ENCODE measurements around the gene AAK1. TPM values are rescaled to one million over a fixed set of nuclear protein-coding genes. Genes with fewer than 3 reads are reported as not detected.

Gene AAK1
- total and polyA plus RNA-seq, 10 of the 15 experiments (the other 5 are each of a cell fraction or from before 2014, with no cell fraction given) = 2.9 to 41.4 (median 17.5) TPM

DNA sequence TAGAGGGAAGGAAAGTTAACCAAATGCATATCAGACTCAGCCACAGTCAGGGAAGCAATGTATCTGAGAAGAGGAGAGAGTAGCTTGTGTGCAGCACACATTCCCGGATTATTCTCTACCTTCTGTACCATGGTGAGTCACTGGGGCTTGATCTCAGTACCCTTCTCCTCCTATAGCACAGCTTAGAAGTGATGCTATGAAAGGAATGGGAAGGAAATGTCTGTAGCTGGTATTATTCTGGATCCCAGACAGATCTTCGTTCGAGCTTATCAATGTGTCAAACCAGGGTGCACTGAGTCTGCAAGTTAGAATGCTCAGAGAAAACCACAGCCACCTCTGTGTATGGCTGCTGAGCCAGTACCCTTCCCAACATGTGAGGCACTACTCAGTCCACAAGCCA lies 118.3 kb downstream of the AAK1 start:
- Histone ChIP-seq H3K36me3 (ENCODE audit: control insufficient read depth in 2 of 2, insufficient read depth in 2 of 2, low read length in 1 of 2) (peaks cover 3 to 12% of the 10 kb centered on the region in 2 experiments; a peak in 3 of 4 replicates), H3K79me2 (ENCODE audit: control insufficient read depth, insufficient read depth, low read length) (no peaks in the 10 kb centered on the region), H2AFZ (ENCODE audit: control insufficient read depth, low read depth, low read length) (no peak overlapping the region), H3K4me2 (ENCODE audit: control insufficient read depth, insufficient read depth) (no peak overlapping the region), H4K20me1 (ENCODE audit: control insufficient read depth, insufficient read depth) (no peaks in the 10 kb centered on the region), H3K9me3 (replicated peaks; ENCODE audit: control insufficient read depth, insufficient read depth, low read length) (no peaks in the 10 kb centered on the region), H3K27me3 (replicated peaks in 1 of 2; ENCODE audit: control insufficient read depth in 2 of 2, insufficient read depth in 2 of 2, low read length in 1 of 2) (no peaks in the 10 kb centered on the region), H3K4me1 (ENCODE audit: control insufficient read depth, insufficient read depth, low read length) (no peaks in the 10 kb centered on the region), H3K27ac (ENCODE audit: control insufficient read depth, insufficient read depth) (no peak overlapping the region), H3K9ac (ENCODE audit: control insufficient read depth, insufficient read depth, low read length) (no peak overlapping the region), H3K4me3 (no peak overlapping the region)
- CTCF ChIA-PET = interaction anchor here (0.7 to 3.0 kb wide), 5 partner anchors 24 to 200 kb away, joined by 3 to 15 read pairs (median 3); partner anchors contain the start of gene NFU1
- FAIRE-seq (no peak), DNase-seq (ENCODE audit: low read depth, low spot score) (no peak), ATAC-seq (no peak)
- SMC1A ChIA-PET (ENCODE audit: uncharacterized antibody, unreplicated experiment) = interaction anchor here (0.7 to 1.2 kb wide), 2 partner anchors 9 to 39 kb away, joined by 3 to 4 read pairs; no protein-coding TSS in a partner anchor
- intact Hi-C loops (cut with micrococcal nuclease; ENCODE audit: unreplicated experiment) (no loop called here), in situ Hi-C loops (cut with MboI) (no loop called here)
- 61% methylated on average over 3 of the region's 3 CpGs for WGBS (ENCODE audit: insufficient coverage, insufficient replicate concordance, low lambda C conversion rate, missing lambda C conversion rate)
- TF ChIP-seq SMAD1 (IDR thresholded peaks at IDR 0.05; ENCODE audit: low read depth, partially characterized antibody) (no peak), HDAC2 (IDR thresholded peaks at IDR 0.05) (no peak), NFYA (IDR thresholded peaks at IDR 0.05; ENCODE audit: borderline replicate concordance, low read depth, low read length) (no peak), BACH1 (IDR thresholded peaks at IDR 0.05; ENCODE audit: borderline replicate concordance) (no peak), BMI1 (IDR thresholded peaks at IDR 0.05; ENCODE audit: borderline replicate concordance) (no peak), KLF5 (IDR thresholded peaks at IDR 0.05; ENCODE audit: partially characterized antibody) (no peak), POLR2A (IDR thresholded peaks at IDR 0.05; ENCODE audit: low read depth, low read length) (no peak), MTA3 (IDR thresholded peaks at IDR 0.05; ENCODE audit: borderline replicate concordance, low read length) (no peak), ZNF622 (IDR thresholded peaks at IDR 0.05) (no peak), NBN (IDR thresholded peaks at IDR 0.05) (no peak), TBL1XR1 (IDR thresholded peaks at IDR 0.05; ENCODE audit: low read depth, low read length) (no peak), YY1 (IDR thresholded peaks at IDR 0.05; ENCODE audit: low read depth, low read length) (no peak)
- TF ChIP-seq, protein P1, sequence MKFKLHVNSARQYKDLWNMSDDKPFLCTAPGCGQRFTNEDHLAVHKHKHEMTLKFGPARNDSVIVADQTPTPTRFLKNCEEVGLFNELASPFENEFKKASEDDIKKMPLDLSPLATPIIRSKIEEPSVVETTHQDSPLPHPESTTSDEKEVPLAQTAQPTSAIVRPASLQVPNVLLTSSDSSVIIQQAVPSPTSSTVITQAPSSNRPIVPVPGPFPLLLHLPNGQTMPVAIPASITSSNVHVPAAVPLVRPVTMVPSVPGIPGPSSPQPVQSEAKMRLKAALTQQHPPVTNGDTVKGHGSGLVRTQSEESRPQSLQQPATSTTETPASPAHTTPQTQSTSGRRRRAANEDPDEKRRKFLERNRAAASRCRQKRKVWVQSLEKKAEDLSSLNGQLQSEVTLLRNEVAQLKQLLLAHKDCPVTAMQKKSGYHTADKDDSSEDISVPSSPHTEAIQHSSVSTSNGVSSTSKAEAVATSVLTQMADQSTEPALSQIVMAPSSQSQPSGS (IDR thresholded peaks at IDR 0.05; ENCODE audit: low read length) = no peak
- RAD21 ChIA-PET (ENCODE audit: unreplicated experiment) = no interaction called here
- no TSS peak for BruUV-seq (replicated peaks)
- POLR2A ChIA-PET = no interaction called here

All from GM12878 (cell line).